GM12878 (cell line): ENCODE results near the gene PUS7L. TPM values are rescaled to one million over a fixed set of nuclear protein-coding genes. Genes with fewer than 3 reads are reported as not detected.

ENCODE experiments used
- ATAC-seq: fragments of 200-7000 bp; cut with Tn5 transposase; 3 replicates; pipeline ENCODE4 v1.9.1; 2020; ENCODE audit warnings: mild to moderate bottlenecking, moderate library complexity
- BruUV-seq: library from RNA; stranded (reverse); fragments of 400-500 nt; replicated peaks from 2 replicates; lab custom pipeline; 2021; lab: Mats Ljungman, UMichigan
- CTCF ChIA-PET: fragments of 300-600 bp; sonication (Branson Sonifier 250); formaldehyde crosslinking; extraction: SDS; loops from one replicate; lab custom pipeline; 2021; ENCODE audit warnings: inconsistent platforms; lab: Yijun Ruan, JAX
- POLR2A ChIA-PET: fragments of 350-600 bp; formaldehyde crosslinking; extraction: SDS; loops from one replicate; lab custom pipeline; 2021; ENCODE audit warnings: inconsistent platforms; lab: Charles Lee
- RAD21 ChIA-PET: fragments of 300-600 bp; sonication (Branson Sonifier 250); formaldehyde crosslinking; loops from one replicate; lab custom pipeline; 2023; ENCODE audit warnings: antibody characterized with exemption; ENCODE audit not compliant: unreplicated experiment; lab: Charles Lee
- SMC1A ChIA-PET: fragments of 300-600 bp; sonication (Branson Sonifier 250); formaldehyde crosslinking; loops from one replicate; lab custom pipeline; 2023; ENCODE audit not compliant: unreplicated experiment, uncharacterized antibody; lab: Charles Lee
- DNase-seq: peaks from one replicate; pipeline ENCODE4 v3.0.0-alpha.2; 2011; ENCODE audit warnings: low read depth, low spot score
- FAIRE-seq: peaks from 3 replicates; lab custom pipeline; 2011; peaks lifted over from hg19 to GRCh38; lab: Jason Lieb, UNC
- H2AFZ ChIP-seq: 2 replicates; pipeline ENCODE4 v1.6.0; 2011; ENCODE audit warnings: low read depth, low read length, control low read depth; ENCODE audit not compliant: control insufficient read depth
- H3K27ac ChIP-seq: 2 replicates; pipeline ENCODE4 v1.5.1; 2011; ENCODE audit warnings: control low read depth; ENCODE audit not compliant: control insufficient read depth, insufficient read depth
- H3K27me3 ChIP-seq, 2 experiments: replicated peaks in 1 of 2; 2 replicates each; pipeline versions ENCODE4 v1.6.0 to v1.6.1; 2011; ENCODE audit warnings: low read length in 1 of 2; ENCODE audit not compliant: control insufficient read depth in 2 of 2, insufficient read depth in 2 of 2
- H3K36me3 ChIP-seq, 2 experiments: 2 replicates each; pipeline ENCODE4 v1.5.1; 2011; ENCODE audit warnings: low read length in 1 of 2; ENCODE audit not compliant: control insufficient read depth in 2 of 2, insufficient read depth in 2 of 2
- H3K4me1 ChIP-seq: 2 replicates; pipeline ENCODE4 v1.6.1; 2011; ENCODE audit warnings: mild to moderate bottlenecking, low read length, moderate library complexity, mixed read lengths; ENCODE audit not compliant: control insufficient read depth, insufficient read depth
- H3K4me2 ChIP-seq: 2 replicates; pipeline ENCODE4 v1.6.0; 2011; ENCODE audit warnings: control low read depth; ENCODE audit not compliant: control insufficient read depth, insufficient read depth
- H3K4me3 ChIP-seq: fragments of 200-600 bp; sonication (generic); 2 replicates; pipeline ENCODE4 v1.5.1; 2016
- H3K79me2 ChIP-seq: 2 replicates; pipeline ENCODE4 v1.6.0; 2011; ENCODE audit warnings: low read length; ENCODE audit not compliant: control insufficient read depth, insufficient read depth
- H3K9ac ChIP-seq: 2 replicates; pipeline ENCODE4 v1.8.0; 2011; ENCODE audit warnings: low read length, control low read depth, mixed read lengths; ENCODE audit not compliant: control insufficient read depth, insufficient read depth
- H3K9me3 ChIP-seq: replicated peaks from 3 replicates; pipeline ENCODE4 v1.5.1; 2011; ENCODE audit warnings: mild to moderate bottlenecking, low read length; ENCODE audit not compliant: control insufficient read depth, insufficient read depth
- H4K20me1 ChIP-seq: 2 replicates; pipeline ENCODE4 v1.6.0; 2011; ENCODE audit not compliant: control insufficient read depth, insufficient read depth
- ATF2 ChIP-seq: IDR thresholded peaks from 2 replicates; pipeline ENCODE4 v1.6.1; 2012; ENCODE audit warnings: low read length, inconsistent platforms
- BACH1 ChIP-seq: fragments of 450-650 bp; IDR thresholded peaks from 2 replicates; pipeline ENCODE4 v1.6.1; 2017; ENCODE audit warnings: mild to moderate bottlenecking, borderline replicate concordance
- CHD2 ChIP-seq: IDR thresholded peaks from 2 replicates; pipeline ENCODE4 v1.6.1; 2011; ENCODE audit warnings: low read depth, low read length, improper control_type of control experiment, borderline replicate concordance
- MXI1 ChIP-seq: fragments of 150-350 bp; IDR thresholded peaks from 2 replicates; pipeline ENCODE4 v1.6.1; 2011; ENCODE audit warnings: low read depth, mild to moderate bottlenecking, inconsistent platforms, low read length, improper control_type of control experiment
- POLR2AphosphoS5 ChIP-seq: IDR thresholded peaks from 2 replicates; pipeline ENCODE4 v1.6.1; 2011; ENCODE audit warnings: mild to moderate bottlenecking, low read length, inconsistent platforms
- POU2F2 ChIP-seq: IDR thresholded peaks from 3 replicates; pipeline ENCODE4 v1.6.1; 2011; ENCODE audit warnings: low read depth, mild to moderate bottlenecking, low read length, borderline replicate concordance
- RCOR1 ChIP-seq: conservative IDR thresholded peaks from 2 replicates; pipeline ENCODE4 v1.6.1; 2012; ENCODE audit warnings: low read depth, low read length, improper control_type of control experiment
- SMAD1 ChIP-seq: fragments of 450-650 bp; IDR thresholded peaks from 2 replicates; pipeline ENCODE4 v1.6.1; 2018; ENCODE audit warnings: mild to moderate bottlenecking, low read depth; ENCODE audit not compliant: partially characterized antibody
- SUPT20H ChIP-seq: IDR thresholded peaks from 2 replicates; pipeline ENCODE4 v1.6.1; 2011; ENCODE audit warnings: low read depth, mild to moderate bottlenecking, low read length, moderate library complexity, borderline replicate concordance; ENCODE audit not compliant: control insufficient read depth
- WRNIP1 ChIP-seq: IDR thresholded peaks from 2 replicates; pipeline ENCODE4 v1.6.1; 2011; ENCODE audit warnings: low read depth, low read length, improper control_type of control experiment, borderline replicate concordance
- in situ Hi-C: fragments of 300-500 bp; cut with MboI; formaldehyde crosslinking; loops from 9 replicates; pipeline ENCODE4 v1.14.3; 2018; ENCODE audit warnings: mixed read lengths
- intact Hi-C: fragments of 100-400 bp; cut with micrococcal nuclease; formaldehyde crosslinking; loops from one replicate; pipeline ENCODE4 v1.14.2; 2022; ENCODE audit not compliant: unreplicated experiment
- polyA plus RNA-seq, 11 experiments: library from polyadenylated mRNA; depleted of rRNA in 4 of 11; unstranded in 6 of 11; stranded (reverse) in 5 of 11; fragments of >200 nt; fragmentation: Nextera tagmentation in 4 of 11; fragmentation: Illumina TruSeq in 1 of 11; extraction: Ambion mirVana in 4 of 11; extraction: Trizol in 1 of 11; gene quantifications; 1 replicate in 1 of 11; 2 replicates in 10 of 11; pipeline versions ENCODE4 v1.2.1 to v1.2.3, GENCODE V29; 2011 to 2016; ENCODE audit warnings: inconsistent platforms in 2 of 11, missing spikeins in 2 of 11, low read depth in 1 of 11
- total RNA-seq, 4 experiments: library from RNA; depleted of rRNA in 3 of 4; stranded (reverse); fragments of >200 nt in 3 of 4; fragmentation: Illumina TruSeq in 1 of 4; extraction: Trizol in 1 of 4; gene quantifications; 2 replicates each; pipeline versions ENCODE4 v1.2.1 to v1.2.3, GENCODE V29; 2013 to 2021

Gene PUS7L
- total and polyA plus RNA-seq, 10 of the 15 experiments (the other 5 are each of a cell fraction or from before 2014, with no cell fraction given), result 7.2 to 42.1 (median 19.6) TPM

- H3K27me3 ChIP-seq, result no peaks in the 10 kb centered on the region
- H4K20me1 ChIP-seq, result no peaks in the 10 kb centered on the region
- ChIA-PET CTCF (interaction anchor here (0.6 kb wide), 1 partner anchor 312 kb away, joined by 3 read pairs; no protein-coding TSS in a partner anchor), RAD21 (interaction anchor here (1.0 to 1.6 kb wide), 2 partner anchors 8 to 39 kb away, joined by 3 to 4 read pairs; no protein-coding TSS in a partner anchor), POLR2A (interaction anchor here (0.6 kb wide), 1 partner anchor 43 kb away, joined by 3 read pairs; the partner anchor contains the start of gene TWF1), SMC1A (interaction anchor here (1.1 to 1.2 kb wide), 2 partner anchors 10 to 119 kb away, joined by 3 read pairs; no protein-coding TSS in a partner anchor)
- ATAC-seq (no peak), FAIRE-seq (no peak), DNase-seq (no peak)
- BruUV-seq, result no TSS peak
- peaks cover 33% of the 10 kb centered on the region for H3K79me2 ChIP-seq
- H3K4me2 ChIP-seq, result no peak overlapping the region
- TF ChIP-seq POU2F2 (no peak), SMAD1 (no peak), MXI1 (no peak), WRNIP1 (no peak)
- H3K36me3 ChIP-seq, result peaks cover 0 to 3% of the 10 kb centered on the region in 2 experiments; a peak in 1 of 4 replicates
- intact Hi-C loops, result no loop called here
- 0 out of 2 replicates have a peak, but pooled peaks cover 4% of the 10 kb centered on the region for H3K4me1 ChIP-seq
- no peaks in the 10 kb centered on the region; the same call in 2 of the 3 replicates for H3K9me3 ChIP-seq
- no peak overlapping the region for H2AFZ ChIP-seq
- no peak overlapping the region for H3K9ac ChIP-seq
- no peak overlapping the region for H3K4me3 ChIP-seq
- no peak overlapping the region for H3K27ac ChIP-seq
- in situ Hi-C loops, result no loop called here
Measured at GRCh38 chr12:43763769-43764168, 5.2 kb upstream of the PUS7L start.

GRCh38 chr12:43762596-43762995 is 4.0 kb upstream of the PUS7L start:
- CTCF ChIA-PET, result interaction anchor here (1.4 to 1.8 kb wide), 4 partner anchors 15 to 120 kb away, joined by 3 to 8 read pairs (median 5); no protein-coding TSS in a partner anchor
- no peaks in the 10 kb centered on the region for H3K9me3 ChIP-seq
- DNase-seq, result no peak
- no peak overlapping the region for H3K4me3 ChIP-seq
- H3K79me2 ChIP-seq, result peaks cover 43% of the 10 kb centered on the region
- H3K36me3 ChIP-seq, result no peaks in the 10 kb centered on the region
- RAD21 ChIA-PET, result interaction anchor here (0.5 to 1.6 kb wide), 6 partner anchors 9 to 214 kb away, joined by 3 to 5 read pairs (median 4); partner anchors contain the start of gene TWF1
- TF ChIP-seq SUPT20H, result no peak
- TF ChIP-seq RCOR1, result no peak
- TF ChIP-seq CHD2, result no peak
- no peak for TF ChIP-seq BACH1
- TF ChIP-seq POLR2AphosphoS5, result no peak
- TF ChIP-seq ATF2, result peak; percentile 44; the same call in 1 of the 2 replicates
- TF ChIP-seq SMAD1, result no peak
- no peaks in the 10 kb centered on the region for H4K20me1 ChIP-seq
- intact Hi-C loops, result no loop called here
- no peaks in the 10 kb centered on the region for H3K27me3 ChIP-seq
- POLR2A ChIA-PET, result interaction anchor here (1.0 kb wide), 1 partner anchor 9 kb away, joined by 3 read pairs; no protein-coding TSS in a partner anchor
- SMC1A ChIA-PET, result interaction anchor here (0.7 to 1.5 kb wide), 8 partner anchors 9 to 123 kb away, joined by 3 to 9 read pairs (median 4); no protein-coding TSS in a partner anchor
- no peak overlapping the region for H3K9ac ChIP-seq
- 0 out of 2 replicates have a peak, but pooled peaks cover 4% of the 10 kb centered on the region for H3K4me1 ChIP-seq
- H3K4me2 ChIP-seq, result peak overlapping the region; percentile 21
- H2AFZ ChIP-seq, result no peak overlapping the region
- no peak overlapping the region; the same call in 1 of the 2 replicates for H3K27ac ChIP-seq
- ATAC-seq, result no peak
- no TSS peak for BruUV-seq
- in situ Hi-C loops, result no loop called here
- no peak for FAIRE-seq
